Astrocyte of the spinal cord (primary cell): Measurements from ENCODE around the gene ALKBH4.
"Not testable (repeated sequence)": the region's sequence is repeated elsewhere in the genome, so short reads cannot be mapped to it uniquely, and the experiment has no call there.

Source experiments
- DNase-seq: peaks from one replicate; pipeline ENCODE4 v3.0.0; 2011; ENCODE audit warnings: low read depth, low spot score
- H3K4me3 ChIP-seq: 2 replicates; pipeline ENCODE4 v1.5.1; 2011; ENCODE audit warnings: low read depth, mild to moderate bottlenecking, low read length, moderate library complexity
- in situ Hi-C: cut with HindIII; loops from 2 replicates; pipeline ENCODE4 v1.10.0; 2017; ENCODE audit warnings: low sequenced_read_pairs
- TF ChIP-seq, protein P1 (sequence below): IDR thresholded peaks from 2 replicates; pipeline ENCODE4 v1.5.1; 2012; ENCODE audit warnings: low read depth, mild to moderate bottlenecking, low read length, inconsistent platforms

The ALKBH4 gene, protein sequence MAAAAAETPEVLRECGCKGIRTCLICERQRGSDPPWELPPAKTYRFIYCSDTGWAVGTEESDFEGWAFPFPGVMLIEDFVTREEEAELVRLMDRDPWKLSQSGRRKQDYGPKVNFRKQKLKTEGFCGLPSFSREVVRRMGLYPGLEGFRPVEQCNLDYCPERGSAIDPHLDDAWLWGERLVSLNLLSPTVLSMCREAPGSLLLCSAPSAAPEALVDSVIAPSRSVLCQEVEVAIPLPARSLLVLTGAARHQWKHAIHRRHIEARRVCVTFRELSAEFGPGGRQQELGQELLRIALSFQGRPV

DNA sequence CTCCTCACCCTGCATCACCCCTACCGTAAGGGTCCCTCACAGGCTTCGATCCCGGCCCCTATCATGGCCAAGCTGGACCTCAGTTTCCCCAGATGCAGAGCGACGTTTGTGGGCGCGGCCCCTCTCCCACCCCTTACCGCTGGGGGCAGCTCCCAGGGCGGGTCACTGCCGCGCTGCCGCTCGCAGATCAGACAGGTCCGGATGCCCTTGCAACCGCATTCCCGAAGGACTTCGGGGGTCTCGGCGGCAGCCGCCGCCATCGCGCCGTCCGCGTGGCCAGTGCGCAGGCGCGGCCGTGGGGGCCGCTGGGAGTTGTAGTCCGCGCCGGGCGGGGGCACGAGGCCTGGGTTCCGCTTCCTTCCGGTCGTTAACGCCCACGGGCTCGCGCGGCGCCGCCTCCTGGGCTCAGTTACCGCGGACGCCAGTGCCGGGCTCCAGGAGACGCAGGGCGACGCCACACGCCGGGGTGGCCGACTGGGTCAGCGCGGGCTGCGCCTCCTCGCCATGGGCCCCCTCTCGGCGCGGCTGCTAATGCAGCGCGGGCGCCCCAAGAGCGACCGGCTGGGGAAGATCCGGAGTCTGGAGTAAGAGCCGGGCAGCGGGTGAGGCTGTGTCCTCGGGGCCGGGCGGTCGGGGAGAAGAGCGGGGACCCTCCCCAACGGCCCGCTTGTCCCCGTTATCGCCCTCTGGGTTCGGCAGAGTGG, at the start of gene ALKBH4, which contains the start of gene LRWD1:
Gene ALKBH4 (minus strand): TSS at position 287 of the 704 bp plus-strand sequence. CDS start 27 bp downstream, at position 260.
Gene LRWD1 (plus strand): TSS at position 408 of the 704 bp plus-strand sequence. CDS start 97 bp downstream, at position 505.
- H3K4me3 ChIP-seq: peak within 1 kb of the TSS; percentile 99
- TF ChIP-seq, protein P1, sequence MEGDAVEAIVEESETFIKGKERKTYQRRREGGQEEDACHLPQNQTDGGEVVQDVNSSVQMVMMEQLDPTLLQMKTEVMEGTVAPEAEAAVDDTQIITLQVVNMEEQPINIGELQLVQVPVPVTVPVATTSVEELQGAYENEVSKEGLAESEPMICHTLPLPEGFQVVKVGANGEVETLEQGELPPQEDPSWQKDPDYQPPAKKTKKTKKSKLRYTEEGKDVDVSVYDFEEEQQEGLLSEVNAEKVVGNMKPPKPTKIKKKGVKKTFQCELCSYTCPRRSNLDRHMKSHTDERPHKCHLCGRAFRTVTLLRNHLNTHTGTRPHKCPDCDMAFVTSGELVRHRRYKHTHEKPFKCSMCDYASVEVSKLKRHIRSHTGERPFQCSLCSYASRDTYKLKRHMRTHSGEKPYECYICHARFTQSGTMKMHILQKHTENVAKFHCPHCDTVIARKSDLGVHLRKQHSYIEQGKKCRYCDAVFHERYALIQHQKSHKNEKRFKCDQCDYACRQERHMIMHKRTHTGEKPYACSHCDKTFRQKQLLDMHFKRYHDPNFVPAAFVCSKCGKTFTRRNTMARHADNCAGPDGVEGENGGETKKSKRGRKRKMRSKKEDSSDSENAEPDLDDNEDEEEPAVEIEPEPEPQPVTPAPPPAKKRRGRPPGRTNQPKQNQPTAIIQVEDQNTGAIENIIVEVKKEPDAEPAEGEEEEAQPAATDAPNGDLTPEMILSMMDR: peak; percentile 9
- DNase-seq: peak; percentile 90
- in situ Hi-C loops: no loop called here

DNA sequence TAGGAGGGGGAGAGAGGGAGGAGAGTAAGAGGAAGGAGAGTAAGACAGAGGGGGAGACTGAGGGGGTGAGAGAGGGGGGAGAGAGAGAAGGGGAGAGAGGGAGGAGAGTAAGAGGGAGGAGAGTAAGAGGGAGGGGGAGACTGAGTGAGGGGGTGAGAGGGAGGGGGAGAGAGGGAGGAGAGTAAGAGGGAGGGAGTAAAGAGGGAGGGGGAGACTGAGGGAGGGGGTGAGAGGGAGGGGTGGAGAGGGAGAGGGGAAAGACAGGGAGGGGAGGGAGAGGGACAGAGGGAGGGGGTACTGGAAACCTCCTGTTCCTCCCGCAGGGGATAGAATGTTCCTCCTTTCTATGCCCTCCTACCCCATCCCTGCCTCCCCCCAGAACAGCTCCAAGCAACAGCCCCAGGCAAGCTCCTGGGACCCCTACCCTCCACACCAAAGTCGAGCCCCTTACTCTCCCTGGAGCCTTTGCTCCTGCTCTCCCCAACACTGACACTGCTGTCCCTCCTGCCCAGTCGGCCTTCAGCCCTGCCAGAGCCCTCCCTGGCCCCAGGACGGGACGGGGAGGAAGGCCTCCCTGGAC, 48.1 kb upstream of the ALKBH4 start:
- peak overlapping the region; percentile 2 for H3K4me3 ChIP-seq
- in situ Hi-C loops: not testable (repeated sequence)
- peak; percentile 76 for DNase-seq

DNA sequence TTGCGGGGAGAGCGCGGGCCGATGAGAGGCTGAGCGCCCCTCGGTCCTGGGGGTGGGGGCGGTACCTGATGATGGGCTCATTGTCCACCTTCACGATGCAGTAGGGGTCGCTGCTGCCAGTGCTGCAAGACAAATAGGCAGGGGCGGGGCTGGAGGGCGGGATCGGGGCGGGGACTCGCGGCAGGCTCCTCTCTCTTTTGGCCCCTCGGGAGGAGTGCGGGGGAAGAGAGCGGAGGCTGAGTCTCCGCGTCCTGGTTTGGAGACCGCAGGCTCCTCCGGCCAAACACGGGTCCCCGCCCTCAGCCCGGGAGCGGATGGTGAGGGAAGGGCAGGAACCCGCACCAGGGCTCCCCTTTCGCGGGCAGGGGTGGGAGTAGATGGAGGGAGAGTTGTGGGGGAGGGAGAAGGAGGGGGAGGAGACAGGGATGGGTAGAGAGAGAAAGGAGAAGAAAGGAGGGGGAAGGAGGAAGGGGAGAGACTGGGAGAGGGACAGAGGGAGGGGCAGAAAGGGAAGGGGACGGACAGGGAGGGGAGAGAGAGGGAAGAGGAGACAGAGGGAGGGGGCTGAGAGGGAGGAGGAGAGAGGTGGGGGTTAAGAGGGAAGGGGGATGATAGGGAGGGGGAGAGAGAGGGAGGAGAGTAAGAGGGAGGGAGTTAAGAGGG, 47.3 kb upstream of the ALKBH4 start:
- in situ Hi-C loops, H3K4me3 ChIP-seq: not testable (repeated sequence)

DNA sequence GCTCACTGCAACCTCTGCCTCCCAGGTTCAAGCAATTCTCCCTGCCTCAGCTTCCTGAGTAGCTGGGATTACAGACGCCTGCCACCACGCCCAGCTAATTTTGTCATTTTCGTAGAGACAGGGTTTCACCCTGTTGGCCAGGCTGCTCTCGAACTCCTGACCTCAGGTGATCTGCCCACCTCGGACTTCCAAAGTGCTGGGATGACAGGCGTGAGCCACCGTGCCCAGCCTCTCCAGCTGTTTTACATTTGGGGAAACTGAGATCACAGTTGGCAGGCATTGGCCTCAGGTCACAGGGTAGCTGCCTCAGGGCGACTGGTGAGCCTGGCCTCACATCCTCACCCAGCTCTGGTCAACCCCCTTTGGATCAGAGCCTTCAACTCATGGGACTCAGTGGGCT, 45.9 kb upstream of the ALKBH4 start:
- H3K4me3 ChIP-seq, in situ Hi-C loops, DNase-seq: not testable (repeated sequence)

More for the DNA sequence above, 47.3 kb upstream of the ALKBH4 start:
- not testable (repeated sequence) for DNase-seq

DNA sequence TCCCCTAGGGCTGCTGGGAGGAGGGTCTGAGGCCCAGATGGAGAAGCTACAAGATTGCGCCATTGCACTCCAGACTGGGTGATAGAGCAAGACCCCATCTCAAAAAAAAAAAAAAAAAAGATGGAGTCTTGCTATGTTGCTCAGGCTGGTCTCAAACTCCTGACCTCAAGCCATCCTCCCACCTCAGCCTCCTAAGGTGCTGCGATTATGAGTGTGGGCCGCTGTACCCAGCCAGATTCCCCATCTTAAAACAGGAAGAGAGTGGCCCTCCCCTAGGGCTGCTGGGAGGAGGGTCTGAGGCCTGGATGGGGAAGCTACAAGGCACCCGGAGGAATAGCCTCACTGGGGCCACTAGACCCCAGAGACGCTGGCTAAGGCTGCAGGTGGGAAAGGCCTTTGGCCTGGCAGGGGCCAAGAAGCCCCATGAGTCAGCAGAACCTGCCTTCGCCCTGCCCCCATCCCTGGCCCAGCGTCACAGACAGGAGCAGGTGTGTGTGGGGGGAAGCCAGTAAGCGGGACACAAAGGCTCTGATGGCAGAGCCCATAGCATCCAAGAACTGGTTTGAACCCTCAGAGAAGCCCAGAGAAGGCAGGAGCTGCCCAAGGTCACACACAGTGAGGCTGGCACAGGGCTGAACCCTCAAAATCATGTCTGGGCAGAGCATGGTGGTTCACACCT, 42.9 kb upstream of the ALKBH4 start:
- DNase-seq, in situ Hi-C loops, H3K4me3 ChIP-seq: not testable (repeated sequence)

DNA sequence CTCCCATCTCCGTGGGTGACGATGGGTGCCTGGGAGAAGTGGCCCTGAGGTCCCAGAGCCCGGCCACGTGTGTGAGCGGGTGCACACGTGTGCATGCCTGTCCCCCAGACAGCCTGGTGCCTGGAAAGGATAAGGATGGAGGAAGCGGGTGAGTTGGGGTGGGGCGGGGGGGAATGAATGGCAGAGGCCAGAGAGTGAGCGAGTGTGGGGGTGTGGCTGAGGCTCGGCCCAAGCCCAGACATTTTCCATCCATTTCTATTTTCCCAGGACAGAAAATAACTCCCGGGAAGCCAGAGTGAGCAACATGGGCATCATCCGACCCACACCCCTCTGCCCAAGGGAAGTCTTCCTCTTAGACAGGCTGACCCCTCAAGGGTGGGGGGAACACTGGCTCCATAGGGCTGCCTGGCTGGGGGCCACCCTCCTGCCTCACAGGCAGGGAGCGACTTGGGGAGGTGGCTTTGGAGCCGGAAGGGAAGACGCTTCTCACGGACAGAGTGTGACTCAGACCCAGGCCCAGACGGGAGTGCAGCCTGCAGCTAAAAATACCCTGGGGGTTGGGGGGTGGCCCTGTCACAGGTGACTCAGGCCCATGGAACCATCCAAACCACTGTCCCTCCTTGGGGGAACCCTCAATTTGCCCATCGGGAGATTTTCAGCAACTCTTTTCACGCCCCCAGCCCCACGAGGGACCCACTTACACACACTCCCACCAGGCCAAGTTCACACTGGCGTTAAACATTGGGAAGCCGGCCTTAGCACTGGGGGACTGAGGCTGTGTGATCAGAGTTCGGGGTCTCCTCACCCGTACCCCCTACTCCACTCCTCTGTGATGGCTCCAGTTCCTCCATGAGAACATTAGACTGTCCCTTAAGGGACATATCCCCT, 40.9 kb upstream of the ALKBH4 start:
- DNase-seq, H3K4me3 ChIP-seq, in situ Hi-C loops: not testable (repeated sequence)

DNA sequence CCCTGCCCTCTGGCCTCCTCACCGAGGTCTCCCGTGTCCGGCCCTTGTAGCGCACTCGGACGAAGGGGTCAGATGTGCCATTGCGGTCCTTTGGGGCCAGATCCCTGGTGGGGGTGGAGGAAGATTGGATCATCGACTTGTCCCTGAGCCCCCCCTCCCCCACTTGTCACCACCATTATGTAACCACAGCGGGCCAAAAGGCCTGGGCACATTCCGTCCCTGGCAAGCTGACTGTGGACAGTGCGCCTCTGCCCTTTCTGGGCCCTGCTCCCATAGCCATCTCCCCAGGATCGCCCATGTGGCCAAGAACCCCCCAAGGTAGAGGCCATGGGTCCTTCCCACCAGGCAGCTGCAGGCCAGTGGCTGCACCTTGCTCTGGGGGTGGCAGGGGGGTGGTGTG, 38.5 kb upstream of the ALKBH4 start:
- DNase-seq, H3K4me3 ChIP-seq, in situ Hi-C loops: not testable (repeated sequence)

DNA sequence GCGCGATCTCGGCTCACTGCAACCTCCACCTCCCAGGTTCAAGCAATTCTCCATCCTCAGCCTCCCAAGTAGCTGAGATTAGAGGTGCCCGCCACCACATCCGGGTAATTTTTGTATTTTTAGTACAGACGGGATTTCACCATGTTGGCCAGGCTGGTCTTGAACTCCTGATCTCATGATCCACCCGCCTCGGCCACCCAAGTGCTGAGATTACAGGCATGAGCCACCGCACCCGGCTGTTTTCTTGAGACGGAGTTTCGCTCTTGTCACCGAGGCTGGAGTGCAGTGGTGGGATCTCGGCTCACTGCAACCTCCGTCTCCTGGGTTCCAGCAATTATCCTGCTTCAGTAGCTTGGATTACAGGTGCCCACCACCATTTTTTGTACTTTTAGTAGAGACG, 33.7 kb upstream of the ALKBH4 start:
- DNase-seq, H3K4me3 ChIP-seq, in situ Hi-C loops: not testable (repeated sequence)

DNA sequence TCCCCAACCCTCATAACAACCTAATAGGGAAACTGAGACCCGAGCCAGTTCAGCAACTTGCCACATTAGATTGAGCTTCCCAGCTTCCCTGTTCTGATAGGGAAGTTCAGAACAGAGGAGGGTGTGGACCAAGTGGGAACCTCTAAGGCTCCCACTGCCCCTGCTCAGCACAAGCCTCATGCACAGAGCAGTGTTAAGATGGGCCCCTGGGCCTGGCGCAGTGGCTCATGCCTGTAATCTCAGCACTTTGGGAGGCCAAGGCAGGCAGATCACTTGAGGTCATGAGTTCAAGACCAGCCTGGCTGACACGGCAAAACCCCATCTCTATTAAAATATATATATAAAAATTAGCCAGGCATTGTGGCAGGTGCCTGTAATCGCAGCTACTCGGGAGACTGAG, 32.6 kb upstream of the ALKBH4 start:
- DNase-seq, in situ Hi-C loops, H3K4me3 ChIP-seq: not testable (repeated sequence)

DNA sequence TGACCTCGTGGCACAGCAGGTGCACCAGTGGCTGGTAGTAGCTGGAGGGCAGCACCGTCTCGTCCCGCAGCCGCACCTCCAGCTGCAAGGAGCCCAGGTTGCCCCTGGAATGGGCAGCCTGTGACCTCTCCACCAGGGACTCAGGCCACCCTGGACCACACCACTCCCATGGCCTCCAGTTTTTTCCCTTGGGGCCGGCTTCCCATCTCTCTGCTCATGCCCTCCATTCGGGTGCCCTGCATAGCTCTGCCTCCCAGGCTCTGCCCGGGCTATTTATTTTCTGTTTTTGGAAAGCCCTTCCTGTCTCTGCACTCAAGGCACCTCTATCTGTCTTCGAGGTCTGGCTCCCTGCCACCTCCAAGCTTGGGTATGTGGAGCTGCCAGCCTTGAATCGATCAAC, 32.2 kb upstream of the ALKBH4 start:
- DNase-seq, in situ Hi-C loops, H3K4me3 ChIP-seq: not testable (repeated sequence)

DNA sequence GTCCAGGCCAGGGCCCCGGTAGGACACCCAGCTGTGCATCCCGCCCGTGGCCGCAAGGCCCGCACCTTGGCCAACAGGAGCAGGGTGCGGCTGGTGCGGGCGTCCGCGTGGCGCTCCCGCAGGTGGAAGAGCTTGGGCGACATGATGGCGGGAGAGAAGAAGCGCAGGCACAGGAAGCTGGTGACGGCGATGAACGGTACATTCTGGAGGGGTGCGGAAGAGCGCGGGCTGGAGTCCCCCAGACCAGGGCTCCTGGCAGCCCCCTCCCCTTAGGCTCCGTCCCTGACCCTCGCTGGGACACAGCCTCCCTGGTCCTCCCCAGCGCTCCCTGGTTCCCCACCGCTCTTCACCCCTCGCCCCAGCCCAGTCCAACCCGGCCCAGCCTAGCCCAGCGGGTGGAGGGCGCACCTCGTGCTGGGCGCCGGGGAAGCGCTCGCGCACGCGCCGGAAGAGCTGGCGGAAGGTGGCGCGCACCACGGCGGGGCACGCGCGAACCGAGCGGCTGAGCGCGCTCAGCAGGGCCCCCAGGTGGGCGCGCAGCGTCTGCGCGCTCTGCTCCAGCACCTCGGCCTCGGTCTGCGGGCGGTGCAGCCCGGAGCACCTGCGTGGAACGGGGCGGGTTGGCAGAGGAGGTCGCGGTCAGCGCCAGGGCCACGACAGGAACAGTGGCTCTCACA, 29.9 kb upstream of the ALKBH4 start:
- H3K4me3 ChIP-seq, DNase-seq, in situ Hi-C loops: not testable (repeated sequence)

DNA sequence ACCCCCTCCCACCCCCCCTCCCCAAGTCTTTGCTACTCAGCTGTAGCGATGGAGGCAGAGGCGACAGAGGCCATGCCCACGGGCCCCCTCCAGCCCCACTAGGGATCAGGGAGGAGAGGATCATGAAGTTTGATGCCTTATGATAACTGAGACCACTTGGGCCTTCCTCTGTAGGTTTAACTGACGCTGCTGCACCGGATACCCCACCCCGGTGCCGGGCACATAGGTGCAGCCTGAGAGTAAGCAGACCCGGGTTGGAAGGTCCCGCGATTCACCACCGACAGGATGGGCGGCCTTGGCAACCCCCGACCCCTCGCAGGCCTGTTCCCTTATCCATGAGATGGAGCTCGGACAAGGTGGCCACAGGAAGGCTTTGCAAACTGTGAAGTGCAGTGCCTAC, 29.4 kb upstream of the ALKBH4 start:
- DNase-seq, H3K4me3 ChIP-seq, in situ Hi-C loops: not testable (repeated sequence)

DNA sequence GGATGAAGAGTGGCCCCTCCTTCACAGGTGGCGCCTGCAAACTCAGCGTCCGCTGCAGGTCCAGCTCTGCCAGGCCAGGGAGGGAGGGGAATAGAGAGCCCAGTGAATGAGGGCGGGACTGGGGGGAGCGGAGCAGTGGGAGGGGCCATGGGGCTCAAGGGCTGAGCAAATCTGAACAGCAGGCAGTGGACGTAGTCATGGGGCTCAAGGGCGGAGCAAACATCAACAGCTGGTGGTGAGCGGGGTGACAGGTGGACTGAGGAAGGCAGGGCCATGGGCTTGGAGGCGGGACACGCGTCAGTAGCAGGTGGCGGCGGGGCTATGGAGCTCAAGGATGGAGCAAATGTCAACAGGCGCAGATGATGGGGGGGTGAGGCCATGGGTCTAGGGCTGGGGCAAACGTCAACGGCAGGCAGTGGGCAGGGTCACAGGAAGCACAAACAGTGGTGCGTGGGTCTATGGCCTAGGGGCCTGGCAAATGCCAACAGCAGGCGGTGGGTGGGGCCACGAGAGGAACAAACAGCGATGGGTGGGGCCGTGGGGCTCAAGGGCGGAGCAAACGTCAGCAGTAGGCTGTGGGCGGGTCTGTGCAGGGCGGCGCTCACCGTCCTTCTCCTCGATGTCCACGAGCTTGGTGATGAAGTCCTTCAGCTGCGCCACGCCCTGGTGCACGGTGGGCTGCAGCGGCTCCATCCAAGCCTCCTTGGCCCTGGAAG, 28.7 kb upstream of the ALKBH4 start:
- DNase-seq, H3K4me3 ChIP-seq, in situ Hi-C loops: not testable (repeated sequence)
